Activated T-cell treated with anti-CD3 and anti-CD28 coated beads, Interleukin-2, amount 50 U/mL, for 24 hours (primary cell): ENCODE data around the gene BCAS1.

ENCODE experiments used
- DNase-seq: peaks from one replicate; pipeline ENCODE4 v3.0.0-alpha.2; 2020
- H3K27ac Mint-ChIP-seq: 2 replicates; pipeline ENCODE4 v1.8.0; 2020; ENCODE audit warnings: mild to moderate bottlenecking, mixed read lengths
- H3K27me3 Mint-ChIP-seq: 2 replicates; pipeline ENCODE4 v1.8.0; 2020; ENCODE audit warnings: mixed read lengths
- H3K36me3 Mint-ChIP-seq: 2 replicates; pipeline ENCODE4 v1.8.0; 2020; ENCODE audit warnings: low read depth, mixed read lengths
- H3K4me1 Mint-ChIP-seq: 2 replicates; pipeline ENCODE4 v1.8.0; 2020; ENCODE audit warnings: low read depth, mixed read lengths
- H3K4me3 Mint-ChIP-seq: 2 replicates; pipeline ENCODE4 v1.8.0; 2020; ENCODE audit warnings: mild to moderate bottlenecking, moderate library complexity, mixed read lengths
- H3K9me3 Mint-ChIP-seq: 2 replicates; pipeline ENCODE4 v1.8.0; 2020; ENCODE audit warnings: mixed read lengths

BCAS1 gene

DNA sequence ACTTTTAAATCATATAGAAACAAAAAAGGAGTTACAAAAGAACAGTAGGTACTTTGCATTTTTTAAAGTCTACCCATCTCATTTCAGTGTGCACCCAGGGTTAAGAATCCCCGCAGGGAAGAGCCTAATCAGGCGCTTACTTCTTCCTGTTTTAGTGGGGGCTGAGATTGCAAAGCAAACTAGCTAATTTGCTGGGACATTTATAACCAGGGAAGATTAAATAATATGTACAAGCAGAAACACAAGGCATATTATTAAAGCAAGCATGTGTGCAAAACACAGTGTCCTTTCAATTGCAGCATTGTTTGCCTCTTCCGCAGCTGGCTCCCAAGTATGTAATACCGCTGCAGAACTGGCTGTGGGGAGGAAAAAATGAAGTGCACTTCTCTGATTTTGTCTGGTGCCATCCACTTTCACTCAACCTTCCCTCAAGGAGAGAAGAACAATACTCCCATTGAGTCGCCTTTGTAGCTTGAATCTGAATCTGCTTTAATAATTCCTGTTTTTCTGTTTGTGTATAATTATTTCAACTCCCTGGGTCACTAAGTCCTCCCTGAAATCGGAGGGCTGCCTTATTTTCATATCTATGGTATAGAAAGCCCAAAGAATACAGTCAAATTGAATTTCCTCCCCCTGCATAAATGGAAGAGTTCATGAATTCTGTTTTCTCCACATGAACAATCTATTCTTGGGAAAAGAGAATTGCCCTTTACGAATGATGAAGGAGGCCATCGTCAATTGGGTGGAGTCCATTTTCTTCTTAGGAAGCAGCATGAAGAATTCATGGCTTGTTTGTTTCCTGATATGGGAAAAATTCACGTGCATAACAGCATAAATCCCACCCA is 23.3 kb upstream of the BCAS1 start:
- H3K36me3 Mint-ChIP-seq: no peaks in the 10 kb centered on the region
- no peak for DNase-seq
- no peaks in the 10 kb centered on the region for H3K9me3 Mint-ChIP-seq
- H3K4me1 Mint-ChIP-seq: no peaks in the 10 kb centered on the region
- no peak overlapping the region for H3K27ac Mint-ChIP-seq
- H3K27me3 Mint-ChIP-seq: peaks cover 6% of the 10 kb centered on the region
- H3K4me3 Mint-ChIP-seq: no peak overlapping the region

DNA sequence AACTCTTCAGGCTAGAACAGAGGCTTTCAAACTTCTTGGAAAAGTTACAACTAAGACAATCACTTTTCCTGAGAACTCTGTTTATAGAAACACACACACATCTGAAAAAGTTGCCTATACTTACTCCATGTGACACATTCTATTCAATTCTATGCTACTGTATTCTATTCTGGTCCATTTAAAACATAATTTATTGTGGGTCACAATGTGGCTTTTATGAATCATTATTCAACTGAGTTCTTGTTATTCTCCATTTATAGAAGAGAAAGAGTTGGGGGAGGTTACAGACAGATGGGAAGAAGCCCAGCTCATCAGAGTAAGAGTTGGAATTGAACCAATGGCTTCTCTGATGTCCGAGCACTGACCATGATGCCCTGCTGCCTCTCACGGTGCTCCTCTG is 21.6 kb upstream of the BCAS1 start:
- H3K27me3 Mint-ChIP-seq: peaks cover 6% of the 10 kb centered on the region
- no peaks in the 10 kb centered on the region for H3K36me3 Mint-ChIP-seq
- no peaks in the 10 kb centered on the region for H3K4me1 Mint-ChIP-seq
- no peak for DNase-seq
- H3K4me3 Mint-ChIP-seq: no peak overlapping the region
- no peak overlapping the region for H3K27ac Mint-ChIP-seq
- no peaks in the 10 kb centered on the region for H3K9me3 Mint-ChIP-seq

DNA sequence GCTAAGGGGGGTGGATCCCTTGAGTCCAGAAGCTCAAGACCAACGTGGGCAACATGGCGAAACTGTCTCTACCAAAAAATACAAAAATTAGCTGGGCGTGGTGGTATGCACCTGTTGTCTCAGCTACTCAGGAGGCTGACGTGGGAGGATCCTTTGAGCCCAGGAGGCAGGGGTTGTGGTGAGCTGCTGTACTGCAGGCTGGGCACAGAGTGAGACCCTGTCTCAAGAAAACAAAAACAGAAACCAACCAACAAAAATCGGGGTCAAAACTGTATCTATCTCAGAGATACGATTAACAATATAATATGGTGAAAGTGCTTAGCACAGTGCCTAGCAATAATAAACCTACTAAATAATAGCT is 20.7 kb upstream of the BCAS1 start:
- H3K9me3 Mint-ChIP-seq: no peaks in the 10 kb centered on the region
- H3K27ac Mint-ChIP-seq: no peak overlapping the region

DNA sequence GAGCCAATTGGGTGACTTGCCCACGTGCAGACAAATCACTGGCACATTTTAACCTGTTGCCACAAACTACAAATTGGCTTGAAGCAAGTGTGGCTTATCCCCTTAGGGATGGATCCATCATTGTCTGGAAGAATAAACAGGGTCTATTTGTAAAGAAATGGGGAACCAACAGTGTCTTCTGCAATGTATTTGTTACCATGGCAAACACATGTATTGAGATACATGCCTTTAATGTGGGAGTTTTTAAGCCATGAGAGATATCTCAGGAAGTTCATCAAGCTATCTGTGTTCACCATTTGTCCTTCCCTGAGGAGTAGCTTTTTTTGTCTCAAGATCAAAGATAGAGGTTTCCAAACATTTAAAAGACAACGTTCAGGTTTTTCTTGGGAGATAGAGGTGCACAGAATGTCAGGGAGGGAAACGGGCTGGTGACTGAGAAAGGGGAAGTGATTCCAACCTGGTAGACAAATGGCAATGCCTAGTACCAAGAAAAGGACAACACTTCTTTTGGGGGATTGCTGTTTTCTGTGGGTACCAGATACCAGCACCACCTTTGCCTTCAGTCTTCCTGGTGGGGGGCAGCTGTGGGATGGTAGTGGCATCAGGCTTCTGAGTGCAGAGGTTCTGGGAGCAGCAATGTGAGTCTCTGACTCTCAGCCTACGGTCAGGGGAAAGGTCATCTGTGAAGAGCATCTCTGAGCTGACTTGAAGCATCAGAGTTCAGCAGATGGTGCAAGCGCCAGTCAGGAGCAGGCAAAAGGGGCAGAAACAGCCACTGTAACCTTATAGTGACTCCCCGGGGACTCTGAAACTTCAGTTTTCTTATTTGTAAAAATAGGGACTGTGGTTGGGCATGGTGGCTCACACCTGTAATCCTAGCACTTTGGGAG is 20.1 kb upstream of the BCAS1 start:
- Mint-ChIP-seq H3K9me3 (no peaks in the 10 kb centered on the region), H3K27me3 (peaks cover 3% of the 10 kb centered on the region), H3K36me3 (no peaks in the 10 kb centered on the region), H3K4me1 (no peaks in the 10 kb centered on the region), H3K4me3 (no peak overlapping the region), H3K27ac (no peak overlapping the region)
- DNase-seq: no peak

More for the DNA sequence above, 20.7 kb upstream of the BCAS1 start:
- Mint-ChIP-seq H3K4me1 (no peaks in the 10 kb centered on the region), H3K4me3 (no peak overlapping the region), H3K27me3 (peaks cover 3% of the 10 kb centered on the region), H3K36me3 (no peaks in the 10 kb centered on the region)
- no peak for DNase-seq

DNA sequence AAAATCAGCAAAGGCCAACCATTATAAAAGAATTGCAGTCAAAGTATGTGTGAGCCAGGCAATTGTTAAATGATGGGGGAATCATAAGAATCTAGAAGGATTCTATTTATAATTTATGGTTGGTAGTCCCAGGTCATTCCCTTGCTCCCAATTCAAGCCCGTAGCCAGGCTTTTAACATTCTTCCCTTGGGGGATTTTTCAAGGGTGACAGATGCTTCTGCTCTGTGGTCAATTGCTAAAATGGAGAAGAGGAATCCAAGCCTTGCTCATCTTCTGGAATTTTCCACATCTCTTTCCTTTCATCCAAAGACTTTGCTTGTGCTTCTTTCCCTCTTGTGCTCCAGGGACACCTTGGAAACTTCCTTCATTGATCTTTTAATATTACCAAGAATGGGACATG is 18.0 kb upstream of the BCAS1 start:
- no peak overlapping the region for H3K27ac Mint-ChIP-seq
- no peak overlapping the region for H3K4me3 Mint-ChIP-seq
- H3K4me1 Mint-ChIP-seq: no peaks in the 10 kb centered on the region
- no peak for DNase-seq
- no peaks in the 10 kb centered on the region for H3K36me3 Mint-ChIP-seq
- H3K27me3 Mint-ChIP-seq: no peaks in the 10 kb centered on the region
- H3K9me3 Mint-ChIP-seq: no peaks in the 10 kb centered on the region

DNA sequence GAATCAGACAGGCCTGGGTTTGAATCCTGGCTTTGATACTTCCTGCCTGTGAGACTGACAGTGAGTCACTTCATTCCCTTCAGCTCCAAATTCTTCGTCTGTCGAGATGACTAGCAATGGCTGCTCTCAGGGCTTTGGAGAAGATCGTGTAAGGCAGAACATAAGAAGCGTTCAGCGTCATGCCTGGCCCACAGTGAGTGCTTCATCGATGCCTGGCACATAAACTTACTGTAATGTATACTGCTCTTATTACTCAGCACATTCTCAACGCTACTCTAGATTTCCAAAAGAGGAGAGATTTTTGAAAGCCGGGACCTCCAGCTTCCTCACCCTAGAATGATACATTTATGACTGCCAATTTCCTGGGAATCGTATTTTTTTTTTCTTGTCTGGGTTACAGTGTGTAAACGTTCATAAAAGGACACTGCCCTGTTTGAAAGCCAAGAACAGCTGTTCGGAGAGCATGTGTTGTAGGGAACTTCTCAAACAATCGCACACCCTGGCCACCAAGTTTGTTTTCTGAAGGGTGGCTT is 16.2 kb upstream of the BCAS1 start:
- Mint-ChIP-seq H3K4me3 (no peak overlapping the region), H3K4me1 (no peaks in the 10 kb centered on the region), H3K27me3 (no peaks in the 10 kb centered on the region), H3K27ac (no peak overlapping the region), H3K9me3 (no peaks in the 10 kb centered on the region), H3K36me3 (no peaks in the 10 kb centered on the region)
- no peak for DNase-seq

DNA sequence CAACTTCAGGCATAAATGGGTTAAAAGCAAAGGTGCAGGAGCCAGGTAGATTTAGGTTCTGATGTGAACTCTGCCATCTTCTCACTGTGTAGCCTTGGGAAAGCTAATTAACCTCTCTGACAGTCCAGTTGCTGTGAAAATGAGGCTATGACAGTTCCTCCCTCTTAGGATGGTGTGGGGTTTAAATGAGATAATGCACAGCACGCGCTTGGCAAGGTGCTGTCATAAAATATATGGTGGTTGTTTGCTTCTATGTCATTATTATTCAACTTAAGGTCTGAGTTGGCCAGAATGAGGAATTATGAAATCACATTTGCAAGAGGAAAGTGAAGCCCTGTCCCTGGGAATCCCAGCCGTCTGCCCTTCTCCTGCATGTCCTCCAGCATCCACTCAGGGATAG is 15.5 kb upstream of the BCAS1 start:
- Mint-ChIP-seq H3K27me3 (no peaks in the 10 kb centered on the region), H3K27ac (no peak overlapping the region), H3K4me1 (no peaks in the 10 kb centered on the region), H3K4me3 (no peak overlapping the region), H3K36me3 (no peaks in the 10 kb centered on the region), H3K9me3 (no peaks in the 10 kb centered on the region)
- no peak for DNase-seq

DNA sequence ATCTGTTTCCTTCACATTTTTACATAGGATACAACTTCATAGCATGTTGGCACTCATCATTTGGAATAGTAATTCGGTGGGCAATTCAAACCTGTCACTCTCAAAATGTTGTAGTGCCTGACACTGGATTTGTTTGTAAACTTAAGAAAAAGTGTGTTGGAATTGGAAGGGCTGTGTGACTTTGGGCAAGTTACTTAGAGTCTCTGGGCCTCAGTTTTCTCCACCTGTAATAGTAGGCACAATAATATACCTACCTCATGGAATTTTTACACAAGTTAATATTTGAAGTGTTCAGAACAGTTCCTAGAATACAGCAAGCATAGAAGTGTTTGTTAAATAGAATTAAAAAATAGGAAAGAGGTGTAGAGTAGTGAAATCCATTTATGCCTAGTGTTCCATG is 15.0 kb upstream of the BCAS1 start:
- no peaks in the 10 kb centered on the region for H3K36me3 Mint-ChIP-seq
- DNase-seq: no peak
- H3K9me3 Mint-ChIP-seq: no peaks in the 10 kb centered on the region
- peaks cover under 1% of the 10 kb centered on the region for H3K4me1 Mint-ChIP-seq
- H3K27ac Mint-ChIP-seq: no peak overlapping the region
- H3K4me3 Mint-ChIP-seq: no peak overlapping the region
- no peaks in the 10 kb centered on the region for H3K27me3 Mint-ChIP-seq

DNA sequence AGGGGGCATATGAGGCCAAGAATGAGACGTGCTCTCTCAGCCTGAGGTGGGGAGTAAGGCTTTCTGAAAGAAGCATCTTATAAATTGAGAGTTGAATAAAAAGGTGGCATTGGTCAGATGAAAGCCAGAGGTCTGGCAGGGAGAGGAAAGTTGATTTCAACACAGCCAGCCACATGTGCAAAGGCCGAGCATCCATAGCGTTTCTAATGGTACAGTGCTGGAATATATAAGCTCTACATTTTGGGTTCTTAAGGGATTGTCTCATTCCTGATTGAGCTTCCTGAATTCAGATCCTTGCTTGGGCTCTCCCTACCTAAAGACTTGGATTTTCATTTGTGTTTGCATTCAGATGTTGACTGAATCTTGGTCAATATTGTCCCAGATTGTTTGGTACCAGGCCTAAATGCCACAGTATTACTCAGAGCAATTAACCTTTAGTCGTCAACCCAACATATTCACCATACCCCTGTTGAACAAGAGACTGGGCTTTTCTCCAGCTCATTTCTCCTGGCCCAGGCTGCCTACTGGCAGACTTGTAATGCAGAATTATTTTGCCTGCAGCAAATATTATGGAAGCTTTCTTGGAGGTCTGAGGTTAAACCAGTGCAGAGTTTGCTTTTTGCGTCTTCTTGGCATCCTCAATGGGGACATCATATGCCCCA is 14.5 kb upstream of the BCAS1 start:
- no peaks in the 10 kb centered on the region for H3K9me3 Mint-ChIP-seq
- H3K4me3 Mint-ChIP-seq: no peak overlapping the region
- no peaks in the 10 kb centered on the region for H3K36me3 Mint-ChIP-seq
- peaks cover 2% of the 10 kb centered on the region for H3K4me1 Mint-ChIP-seq
- DNase-seq: no peak
- no peak overlapping the region for H3K27ac Mint-ChIP-seq
- no peaks in the 10 kb centered on the region for H3K27me3 Mint-ChIP-seq

DNA sequence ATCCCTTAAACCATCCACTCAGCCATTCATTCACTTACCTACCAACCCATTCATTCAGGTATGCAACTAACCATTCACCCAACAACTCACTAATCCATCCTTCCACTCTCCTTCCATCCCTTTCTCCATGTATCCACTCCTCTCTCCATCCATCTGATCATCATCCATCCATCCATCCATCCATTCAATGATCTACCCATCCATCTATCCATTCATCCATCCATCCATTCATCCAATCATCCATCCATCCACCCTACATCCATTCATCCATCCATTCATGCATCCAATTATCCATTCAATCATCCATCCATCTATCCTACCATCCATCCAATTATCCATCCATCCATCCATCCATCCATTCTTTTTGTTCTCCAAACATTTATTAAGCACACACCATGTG is 13.8 kb upstream of the BCAS1 start:
- DNase-seq: no peak
- peaks cover 4% of the 10 kb centered on the region for H3K4me1 Mint-ChIP-seq
- no peaks in the 10 kb centered on the region for H3K27me3 Mint-ChIP-seq
- no peak overlapping the region for H3K27ac Mint-ChIP-seq
- H3K9me3 Mint-ChIP-seq: no peaks in the 10 kb centered on the region
- H3K4me3 Mint-ChIP-seq: no peak overlapping the region
- no peaks in the 10 kb centered on the region for H3K36me3 Mint-ChIP-seq

DNA sequence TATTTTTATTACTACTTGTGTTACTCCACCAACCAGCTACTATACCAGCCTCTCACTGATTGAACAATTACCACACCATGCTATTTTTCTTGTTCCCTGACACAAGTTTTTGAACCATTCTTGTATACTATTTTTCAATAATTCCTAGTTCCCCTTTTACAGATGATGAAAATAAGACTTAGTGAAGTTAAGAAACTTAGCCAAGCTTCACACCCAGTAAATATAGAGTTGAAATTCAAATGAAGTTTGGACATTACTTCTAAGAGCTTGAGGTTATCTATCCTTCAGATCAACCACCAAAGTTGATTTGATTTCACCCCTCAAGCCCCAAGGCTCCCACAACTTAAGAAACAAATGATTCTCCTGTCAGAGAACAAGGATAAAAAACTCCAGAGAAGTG is 13.1 kb upstream of the BCAS1 start:
- no peak overlapping the region for H3K27ac Mint-ChIP-seq
- H3K36me3 Mint-ChIP-seq: no peaks in the 10 kb centered on the region
- no peak overlapping the region for H3K4me3 Mint-ChIP-seq
- peaks cover 11% of the 10 kb centered on the region for H3K4me1 Mint-ChIP-seq
- no peak for DNase-seq
- no peaks in the 10 kb centered on the region for H3K27me3 Mint-ChIP-seq
- no peaks in the 10 kb centered on the region for H3K9me3 Mint-ChIP-seq

DNA sequence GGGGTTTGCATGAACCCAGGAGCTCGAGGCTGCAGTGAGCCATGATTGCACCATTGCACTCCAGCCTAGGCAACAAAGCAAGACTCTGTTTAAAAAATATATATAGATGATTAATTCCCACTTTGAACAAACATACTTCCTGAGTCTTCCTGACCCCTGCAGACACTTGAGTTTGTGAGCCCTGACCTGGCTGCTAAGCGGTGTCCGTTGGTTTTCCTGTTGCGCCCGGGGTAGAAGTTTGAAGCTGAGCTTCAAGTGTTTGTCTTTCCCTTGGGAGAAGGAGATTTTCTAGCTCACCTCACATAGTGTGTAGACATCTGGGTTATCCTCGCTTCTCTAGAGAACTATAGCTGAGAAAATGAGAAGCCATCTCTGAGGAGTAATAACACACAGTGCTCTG is 11.7 kb upstream of the BCAS1 start:
- Mint-ChIP-seq H3K9me3 (peaks cover 6% of the 10 kb centered on the region), H3K27me3 (no peaks in the 10 kb centered on the region), H3K4me1 (peaks cover 20% of the 10 kb centered on the region), H3K27ac (no peak overlapping the region), H3K4me3 (no peak overlapping the region), H3K36me3 (no peaks in the 10 kb centered on the region)
- DNase-seq: no peak

DNA sequence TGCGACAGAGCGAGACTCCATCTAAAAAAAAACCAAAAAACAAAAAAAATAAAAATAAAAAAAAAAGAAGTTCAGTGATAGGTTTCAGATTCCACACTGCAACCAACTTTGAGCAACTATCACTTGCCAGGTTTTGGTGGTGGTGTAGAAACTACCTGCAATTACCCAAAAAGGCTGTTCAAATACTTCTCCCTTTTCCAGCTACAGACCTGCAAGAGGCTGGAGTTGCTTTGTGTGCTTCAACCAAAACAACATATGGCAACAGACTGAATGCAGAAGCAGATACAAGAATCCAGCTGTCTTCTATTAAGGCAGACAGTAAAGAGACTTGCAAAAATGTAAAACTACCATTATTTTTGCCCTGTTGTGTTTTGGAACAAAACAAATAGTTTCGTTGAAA is 9.3 kb upstream of the BCAS1 start:
- Mint-ChIP-seq H3K4me1 (peaks cover 20% of the 10 kb centered on the region), H3K4me3 (no peak overlapping the region), H3K9me3 (peaks cover 6% of the 10 kb centered on the region), H3K27ac (no peak overlapping the region), H3K36me3 (no peaks in the 10 kb centered on the region), H3K27me3 (no peaks in the 10 kb centered on the region)
- no peak for DNase-seq

DNA sequence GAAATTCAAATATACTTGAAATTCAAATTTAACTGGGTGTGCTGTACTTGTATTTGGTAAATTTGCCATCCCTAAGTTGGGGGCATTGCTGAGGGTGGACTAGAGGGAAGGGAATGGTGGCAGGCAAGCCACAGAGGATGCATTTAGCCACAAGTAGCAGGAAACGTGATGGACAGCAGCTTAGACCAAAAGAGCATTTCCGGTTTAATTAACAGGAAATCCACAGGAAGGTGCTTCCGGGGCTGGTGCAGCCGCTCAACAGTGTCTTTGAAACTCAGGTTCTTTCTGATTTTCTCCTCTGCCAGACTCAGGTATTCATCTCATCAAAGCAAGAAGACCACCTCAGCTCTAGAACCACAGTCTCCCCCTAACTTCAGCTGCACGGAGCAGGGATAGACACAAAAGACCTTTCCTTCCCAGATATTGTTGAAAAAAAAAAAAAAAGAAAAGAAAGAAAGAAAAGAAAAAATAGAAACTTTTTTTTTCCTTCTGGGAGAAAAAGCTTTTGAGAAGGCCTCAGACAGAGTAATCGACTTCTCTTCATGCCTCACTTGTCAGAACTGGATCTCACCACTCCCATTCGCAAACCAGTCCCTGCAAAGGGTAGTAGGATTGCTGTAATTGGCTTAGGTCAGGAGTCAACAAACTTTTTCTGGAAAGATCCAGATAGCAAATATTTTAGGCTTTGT is 8.0 kb upstream of the BCAS1 start:
- peak; percentile 40 for DNase-seq
- H3K9me3 Mint-ChIP-seq: peaks cover 6% of the 10 kb centered on the region
- H3K4me1 Mint-ChIP-seq: peaks cover 20% of the 10 kb centered on the region
- peak overlapping the region; percentile 81 for H3K27ac Mint-ChIP-seq
- H3K4me3 Mint-ChIP-seq: peak overlapping the region; percentile 38
- H3K36me3 Mint-ChIP-seq: no peaks in the 10 kb centered on the region
- H3K27me3 Mint-ChIP-seq: no peaks in the 10 kb centered on the region
